ENCODE results near the gene RNF213.

GRCh38 chr17:80312621-80313135, 52.0 kb downstream of the RNF213 start:
- no peak for TF ChIP-seq POLR2AphosphoS5 (IDR thresholded peaks at IDR 0.05; ENCODE audit: low read depth, low read length)
- no peak for TF ChIP-seq TAF1 (IDR thresholded peaks at IDR 0.05; ENCODE audit: borderline replicate concordance, insufficient read depth, low read length)
- no peak for TF ChIP-seq SIN3A (IDR thresholded peaks at IDR 0.05; ENCODE audit: borderline replicate concordance, insufficient read depth, low read length)
- TF ChIP-seq, protein P1, sequence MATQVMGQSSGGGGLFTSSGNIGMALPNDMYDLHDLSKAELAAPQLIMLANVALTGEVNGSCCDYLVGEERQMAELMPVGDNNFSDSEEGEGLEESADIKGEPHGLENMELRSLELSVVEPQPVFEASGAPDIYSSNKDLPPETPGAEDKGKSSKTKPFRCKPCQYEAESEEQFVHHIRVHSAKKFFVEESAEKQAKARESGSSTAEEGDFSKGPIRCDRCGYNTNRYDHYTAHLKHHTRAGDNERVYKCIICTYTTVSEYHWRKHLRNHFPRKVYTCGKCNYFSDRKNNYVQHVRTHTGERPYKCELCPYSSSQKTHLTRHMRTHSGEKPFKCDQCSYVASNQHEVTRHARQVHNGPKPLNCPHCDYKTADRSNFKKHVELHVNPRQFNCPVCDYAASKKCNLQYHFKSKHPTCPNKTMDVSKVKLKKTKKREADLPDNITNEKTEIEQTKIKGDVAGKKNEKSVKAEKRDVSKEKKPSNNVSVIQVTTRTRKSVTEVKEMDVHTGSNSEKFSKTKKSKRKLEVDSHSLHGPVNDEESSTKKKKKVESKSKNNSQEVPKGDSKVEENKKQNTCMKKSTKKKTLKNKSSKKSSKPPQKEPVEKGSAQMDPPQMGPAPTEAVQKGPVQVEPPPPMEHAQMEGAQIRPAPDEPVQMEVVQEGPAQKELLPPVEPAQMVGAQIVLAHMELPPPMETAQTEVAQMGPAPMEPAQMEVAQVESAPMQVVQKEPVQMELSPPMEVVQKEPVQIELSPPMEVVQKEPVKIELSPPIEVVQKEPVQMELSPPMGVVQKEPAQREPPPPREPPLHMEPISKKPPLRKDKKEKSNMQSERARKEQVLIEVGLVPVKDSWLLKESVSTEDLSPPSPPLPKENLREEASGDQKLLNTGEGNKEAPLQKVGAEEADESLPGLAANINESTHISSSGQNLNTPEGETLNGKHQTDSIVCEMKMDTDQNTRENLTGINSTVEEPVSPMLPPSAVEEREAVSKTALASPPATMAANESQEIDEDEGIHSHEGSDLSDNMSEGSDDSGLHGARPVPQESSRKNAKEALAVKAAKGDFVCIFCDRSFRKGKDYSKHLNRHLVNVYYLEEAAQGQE (IDR thresholded peaks at IDR 0.05; ENCODE audit: insufficient read depth in 1 of 2, low read depth in 2 of 2, low read length in 2 of 2): no peak

Data from PFSK-1 (cell line).